Activated T-helper 1 cell treated with anti-CD3 and anti-CD28 coated beads, Interleukin-12 subunit alpha, Interleukin-12 subunit beta, Interleukin-2, Interleukin-4 antibody, amounts not matched to agents 30 ng/mL and 10 ng/mL and 1 ng/mL, durations not matched to agents 14 hours and 24 hours and 36 hours (primary cell): Measurements from ENCODE around the gene GPAT2. TPM values are rescaled to one million over a fixed set of nuclear protein-coding genes. Genes with fewer than 3 reads are reported as not detected.
"Not testable (repeated sequence)": the region's sequence is repeated elsewhere in the genome, so short reads cannot be mapped to it uniquely, and the experiment has no call there.

ENCODE experiments used
- DNase-seq: peaks from one replicate; pipeline ENCODE4 v3.0.0; 2021; ENCODE audit warnings: low spot score
- H3K27ac Mint-ChIP-seq: one replicate; pipeline ENCODE4 v1.8.0; 2021; ENCODE audit warnings: mild to moderate bottlenecking, mixed read lengths
- H3K27me3 Mint-ChIP-seq: one replicate; pipeline ENCODE4 v1.8.0; 2022; ENCODE audit warnings: mild to moderate bottlenecking, moderate library complexity, mixed read lengths; ENCODE audit not compliant: insufficient read depth
- H3K36me3 Mint-ChIP-seq: one replicate; pipeline ENCODE4 v1.8.0; 2021; ENCODE audit warnings: low read depth, mixed read lengths
- H3K4me1 Mint-ChIP-seq: one replicate; pipeline ENCODE4 v1.8.0; 2021; ENCODE audit warnings: low read depth, mixed read lengths
- H3K4me3 Mint-ChIP-seq: one replicate; pipeline ENCODE4 v1.8.0; 2021; ENCODE audit warnings: mild to moderate bottlenecking, moderate library complexity, mixed read lengths
- H3K9me3 Mint-ChIP-seq: one replicate; pipeline ENCODE4 v1.8.0; 2021; ENCODE audit warnings: mixed read lengths
- intact Hi-C: fragments of 100-400 bp; cut with micrococcal nuclease; formaldehyde crosslinking; loops from one replicate; pipeline ENCODE4 v1.15.1; 2024
- total RNA-seq: library from RNA; stranded (reverse); gene quantifications from 2 replicates; pipeline ENCODE4 v1.2.3, GENCODE V29; 2022

The GPAT2 gene
- total RNA-seq, 1 donor from 2014 or later, result 18.7 TPM

GRCh38 chr2:96061197-96061817 is 26.6 kb upstream of the GPAT2 start:
- intact Hi-C loops, H3K9me3 Mint-ChIP-seq, DNase-seq, H3K27ac Mint-ChIP-seq, H3K4me3 Mint-ChIP-seq, H3K36me3 Mint-ChIP-seq, H3K4me1 Mint-ChIP-seq, H3K27me3 Mint-ChIP-seq: not testable (repeated sequence)

DNA sequence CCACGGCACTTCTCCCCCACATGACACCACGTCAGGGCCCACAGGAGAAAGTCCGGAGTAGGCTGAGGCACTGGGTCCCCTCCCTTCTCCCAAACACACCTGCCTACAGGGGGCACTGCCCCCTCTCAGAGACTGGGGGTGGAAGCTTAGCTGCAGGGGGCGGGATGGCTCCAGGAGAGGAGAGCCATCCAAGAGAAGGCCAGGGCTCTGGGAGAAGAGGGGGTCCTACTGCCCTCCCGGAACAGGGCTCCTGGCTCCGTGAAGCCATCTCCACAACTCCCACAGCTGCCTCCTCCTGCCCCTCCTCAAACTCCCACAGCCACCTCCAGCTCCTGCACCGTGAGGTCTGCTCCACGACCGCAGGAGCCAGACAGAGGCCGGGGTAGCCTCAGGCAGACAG is 25.6 kb upstream of the GPAT2 start:
- H3K4me3 Mint-ChIP-seq, H3K27ac Mint-ChIP-seq, H3K27me3 Mint-ChIP-seq, DNase-seq, intact Hi-C loops, H3K36me3 Mint-ChIP-seq, H3K4me1 Mint-ChIP-seq, H3K9me3 Mint-ChIP-seq: not testable (repeated sequence)

DNA sequence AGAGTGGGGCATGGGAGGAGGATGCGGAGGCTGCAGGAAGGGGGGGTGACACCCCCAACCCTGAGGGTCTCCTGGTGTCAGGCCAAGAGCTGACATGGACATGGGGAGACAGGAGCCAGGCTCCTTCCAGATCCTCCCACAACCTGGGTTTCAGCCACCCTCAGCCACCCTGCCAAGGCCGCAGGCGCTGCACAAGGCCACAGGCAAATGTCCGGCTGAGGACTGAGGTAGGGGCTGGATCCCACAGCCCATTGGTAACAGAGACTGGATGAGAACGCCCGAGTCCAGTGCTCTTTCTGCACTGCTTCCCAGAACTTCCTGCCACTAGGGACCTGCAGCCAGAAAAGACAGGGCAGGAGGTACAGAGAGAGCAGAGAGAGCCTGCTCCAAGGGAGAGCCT is 24.7 kb upstream of the GPAT2 start:
- H3K4me3 Mint-ChIP-seq, intact Hi-C loops, DNase-seq, H3K9me3 Mint-ChIP-seq, H3K27me3 Mint-ChIP-seq, H3K4me1 Mint-ChIP-seq, H3K36me3 Mint-ChIP-seq, H3K27ac Mint-ChIP-seq: not testable (repeated sequence)

DNA sequence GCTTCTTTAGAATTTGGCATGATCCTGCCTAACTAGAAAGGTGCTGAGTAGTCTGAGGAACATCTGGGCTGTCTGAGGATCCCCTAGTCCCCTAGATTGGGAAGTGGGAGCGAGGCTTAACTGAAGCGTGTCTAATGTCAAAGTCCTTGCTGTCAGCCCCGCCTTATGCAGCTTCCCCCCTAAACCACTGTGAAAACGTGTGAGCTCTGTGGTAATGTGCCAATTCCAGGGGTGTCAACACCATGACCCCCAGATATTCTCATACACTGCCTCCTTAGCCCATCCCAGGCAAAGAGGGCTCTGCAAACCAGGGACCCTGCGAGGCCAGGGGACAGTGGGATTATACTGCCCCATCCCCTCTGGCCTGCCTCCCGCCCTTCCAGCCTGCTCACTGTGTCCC is 21.1 kb upstream of the GPAT2 start:
- H3K36me3 Mint-ChIP-seq, H3K27ac Mint-ChIP-seq, H3K4me1 Mint-ChIP-seq, H3K4me3 Mint-ChIP-seq, H3K27me3 Mint-ChIP-seq, DNase-seq, H3K9me3 Mint-ChIP-seq, intact Hi-C loops: not testable (repeated sequence)

- H3K4me1 Mint-ChIP-seq, H3K9me3 Mint-ChIP-seq, H3K4me3 Mint-ChIP-seq, H3K36me3 Mint-ChIP-seq, H3K27ac Mint-ChIP-seq, DNase-seq, intact Hi-C loops, H3K27me3 Mint-ChIP-seq: not testable (repeated sequence)
Measured at GRCh38 chr2:96054537-96054936, 19.8 kb upstream of the GPAT2 start.

- H3K4me1 Mint-ChIP-seq, H3K27ac Mint-ChIP-seq, H3K4me3 Mint-ChIP-seq, H3K9me3 Mint-ChIP-seq, H3K36me3 Mint-ChIP-seq, DNase-seq, H3K27me3 Mint-ChIP-seq, intact Hi-C loops: not testable (repeated sequence)
Measured at GRCh38 chr2:96053385-96053784, 18.7 kb upstream of the GPAT2 start.

GRCh38 chr2:96052632-96053031 is 17.9 kb upstream of the GPAT2 start:
- H3K4me1 Mint-ChIP-seq, H3K36me3 Mint-ChIP-seq, H3K9me3 Mint-ChIP-seq, H3K4me3 Mint-ChIP-seq, DNase-seq, H3K27ac Mint-ChIP-seq, H3K27me3 Mint-ChIP-seq, intact Hi-C loops: not testable (repeated sequence)

GRCh38 chr2:96049917-96050262 is 15.2 kb upstream of the GPAT2 start:
- H3K4me1 Mint-ChIP-seq, H3K36me3 Mint-ChIP-seq, DNase-seq, H3K27me3 Mint-ChIP-seq, H3K9me3 Mint-ChIP-seq, intact Hi-C loops, H3K4me3 Mint-ChIP-seq, H3K27ac Mint-ChIP-seq: not testable (repeated sequence)

DNA sequence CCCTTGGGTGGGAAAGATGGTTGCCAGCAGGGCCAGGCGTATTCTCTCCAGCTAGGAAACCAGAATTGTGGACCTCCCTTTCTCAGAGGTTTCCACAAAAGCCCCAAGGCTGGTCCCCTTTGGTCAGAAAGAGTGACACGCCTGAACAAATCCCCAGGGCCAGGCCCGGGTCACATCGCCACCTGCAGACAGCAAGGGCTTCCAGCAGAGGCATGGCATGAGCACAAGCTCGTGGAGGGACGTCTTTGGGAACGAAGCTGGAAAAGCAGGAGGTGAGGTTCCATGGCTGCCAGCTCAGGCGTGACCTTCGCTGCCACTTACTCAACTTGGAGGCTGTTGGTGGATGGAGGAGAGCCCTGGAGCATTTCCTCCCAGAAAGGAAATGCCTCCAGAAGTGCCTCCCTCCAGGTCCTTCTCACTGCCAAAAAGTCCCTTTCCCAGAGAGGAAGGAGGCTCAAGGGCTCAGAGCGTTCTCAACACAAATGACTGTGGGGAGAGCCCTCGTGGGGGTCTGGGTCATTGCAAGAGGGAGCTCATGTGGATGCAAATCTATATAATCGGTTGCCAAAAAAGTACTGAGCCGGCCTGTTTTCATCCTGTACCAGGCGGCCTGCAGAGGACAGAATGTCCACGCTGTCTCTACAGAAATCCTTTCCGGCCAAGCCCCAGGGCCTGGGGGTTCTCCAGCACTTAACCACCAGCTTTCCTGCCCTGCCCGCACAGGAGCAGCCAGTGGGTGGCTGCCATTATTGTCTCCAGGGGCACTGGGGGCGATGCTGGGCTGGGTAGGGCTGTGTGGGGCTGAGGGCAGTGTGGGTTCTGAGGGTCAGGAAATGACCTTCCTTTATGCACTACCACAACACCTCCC is 14.6 kb upstream of the GPAT2 start:
- H3K4me3 Mint-ChIP-seq, H3K9me3 Mint-ChIP-seq, intact Hi-C loops, H3K36me3 Mint-ChIP-seq, H3K27ac Mint-ChIP-seq, DNase-seq, H3K27me3 Mint-ChIP-seq, H3K4me1 Mint-ChIP-seq: not testable (repeated sequence)

DNA sequence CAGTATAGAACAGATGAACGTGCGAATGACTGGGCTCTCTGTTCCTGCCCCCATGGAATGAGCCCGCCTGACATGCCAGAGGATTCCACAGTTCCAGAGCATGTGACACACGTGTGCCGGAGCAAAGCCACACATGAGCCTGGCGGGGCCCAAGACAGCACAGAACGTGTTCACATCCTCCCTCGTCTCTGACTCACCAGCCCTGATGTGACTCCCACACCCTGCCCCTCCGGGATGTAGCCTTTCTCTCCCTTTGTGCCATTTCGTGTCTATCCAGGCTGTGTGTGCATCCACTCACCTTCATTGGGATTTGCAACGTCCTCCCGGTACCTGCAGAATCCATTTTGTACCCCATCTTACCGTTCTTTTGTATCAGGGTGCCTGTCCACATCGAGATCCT is 838 bp upstream of the GPAT2 start:
- not testable (repeated sequence) for H3K9me3 Mint-ChIP-seq

DNA sequence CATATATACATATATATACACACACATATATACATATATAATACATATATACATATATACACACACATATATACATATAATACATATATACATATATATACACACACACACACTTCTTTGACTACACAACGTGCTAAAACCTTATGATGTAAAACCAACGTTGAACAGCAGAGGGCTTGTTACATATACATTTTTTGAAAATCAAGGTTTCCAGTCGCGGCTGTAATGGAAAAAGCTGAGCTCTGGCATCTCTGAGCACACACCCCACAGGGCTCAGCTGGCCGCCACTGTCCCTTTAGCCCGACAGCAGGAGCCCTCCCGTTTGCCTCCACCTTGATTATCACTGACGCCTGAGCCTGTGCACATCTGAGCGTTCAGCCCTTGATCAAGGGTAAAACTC is 719 bp downstream of the GPAT2 start:
- DNase-seq, intact Hi-C loops, H3K27ac Mint-ChIP-seq, H3K4me1 Mint-ChIP-seq, H3K36me3 Mint-ChIP-seq, H3K4me3 Mint-ChIP-seq, H3K9me3 Mint-ChIP-seq, H3K27me3 Mint-ChIP-seq: not testable (repeated sequence)

More for the DNA sequence above, 838 bp upstream of the GPAT2 start:
- H3K4me1 Mint-ChIP-seq, H3K27me3 Mint-ChIP-seq, H3K4me3 Mint-ChIP-seq, DNase-seq, H3K27ac Mint-ChIP-seq, intact Hi-C loops, H3K36me3 Mint-ChIP-seq: not testable (repeated sequence)

DNA sequence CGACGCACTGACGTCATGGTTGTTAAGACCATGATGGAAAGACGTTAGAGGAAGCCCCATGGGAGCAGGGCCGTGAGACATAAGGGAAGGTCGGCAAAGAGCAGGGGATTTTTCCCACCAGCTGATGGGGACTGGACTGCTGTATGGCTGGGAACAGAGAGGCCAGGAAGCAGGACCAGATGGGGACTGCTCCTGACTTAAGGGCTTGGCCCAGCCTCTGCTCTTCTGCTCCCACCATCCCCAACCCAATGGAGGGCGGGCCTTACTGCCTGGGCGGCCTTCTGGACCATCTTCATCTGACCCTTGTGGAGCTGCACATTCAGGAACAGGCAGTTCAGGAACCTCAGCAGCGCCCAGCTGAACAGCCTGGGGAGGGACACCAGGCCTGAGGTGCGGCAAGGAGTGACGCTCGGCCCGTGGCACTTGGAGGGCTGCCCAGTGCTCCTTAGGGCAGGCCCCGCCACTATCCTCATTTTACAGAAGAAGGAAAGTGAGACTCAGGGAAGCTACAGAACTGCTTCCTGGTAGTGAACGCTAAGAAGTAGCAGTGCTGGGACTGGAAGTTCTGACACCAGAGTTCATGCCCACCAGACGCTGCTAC is 6.9 kb downstream of the GPAT2 start:
- H3K9me3 Mint-ChIP-seq, H3K36me3 Mint-ChIP-seq, H3K27ac Mint-ChIP-seq, intact Hi-C loops, H3K27me3 Mint-ChIP-seq, H3K4me3 Mint-ChIP-seq, H3K4me1 Mint-ChIP-seq, DNase-seq: not testable (repeated sequence)

DNA sequence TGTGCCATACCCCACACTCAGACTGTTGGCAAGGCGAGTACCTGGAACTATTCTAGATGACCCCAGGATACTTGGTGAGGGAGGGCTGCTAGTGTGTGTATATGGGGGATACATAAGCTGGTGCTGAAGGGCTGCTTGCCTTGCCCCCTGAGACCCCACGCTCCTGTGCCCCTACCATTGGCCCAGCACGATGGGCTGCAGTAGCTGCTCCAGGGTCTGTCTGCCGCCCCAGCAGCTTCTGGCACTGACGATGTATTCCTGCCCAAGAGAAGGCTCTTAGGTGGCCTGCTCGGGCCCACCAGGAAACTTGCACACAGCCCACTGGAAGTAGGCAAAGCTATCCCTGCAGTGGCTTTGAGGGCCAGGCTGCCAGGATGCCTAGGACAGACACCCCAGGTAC is 9.0 kb downstream of the GPAT2 start:
- H3K4me3 Mint-ChIP-seq, H3K9me3 Mint-ChIP-seq, H3K27ac Mint-ChIP-seq, intact Hi-C loops, H3K27me3 Mint-ChIP-seq, H3K4me1 Mint-ChIP-seq, H3K36me3 Mint-ChIP-seq, DNase-seq: not testable (repeated sequence)
